ENCODE results near the gene POU2F2. TPM values are rescaled to one million over a fixed set of nuclear protein-coding genes. Genes with fewer than 3 reads are reported as not detected.

POU2F2 gene
- total and polyA plus RNA-seq, 10 of the 15 experiments (the other 5 are each of a cell fraction or from before 2014, with no cell fraction given), result 4.4 to 62.4 (median 37.9) TPM

GRCh38 chr19:42169486-42170413, 37.5 kb upstream of the POU2F2 start (continued):
- TF ChIP-seq, protein P1, sequence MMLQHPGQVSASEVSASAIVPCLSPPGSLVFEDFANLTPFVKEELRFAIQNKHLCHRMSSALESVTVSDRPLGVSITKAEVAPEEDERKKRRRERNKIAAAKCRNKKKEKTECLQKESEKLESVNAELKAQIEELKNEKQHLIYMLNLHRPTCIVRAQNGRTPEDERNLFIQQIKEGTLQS (IDR thresholded peaks at IDR 0.05; ENCODE audit: borderline replicate concordance, extremely low read depth, low read depth, low read length), result no peak
- TF ChIP-seq PAX8 (IDR thresholded peaks at IDR 0.05) (no peak), NR2F1 (conservative IDR thresholded peaks at IDR 0.05) (no peak), IKZF1 (conservative IDR thresholded peaks at IDR 0.05) (no peak)

GRCh38 chr19:42168206-42168605, 36.0 kb upstream of the POU2F2 start:
- ChIA-PET POLR2A (no interaction called here), SMC1A (ENCODE audit: uncharacterized antibody, unreplicated experiment) (no interaction called here), RAD21 (ENCODE audit: unreplicated experiment) (no interaction called here), CTCF (interaction anchor here (0.7 kb wide), 1 partner anchor 29 kb away, joined by 4 read pairs; no protein-coding TSS in a partner anchor)
- H3K4me1 ChIP-seq (ENCODE audit: control insufficient read depth, insufficient read depth, low read length), result no peaks in the 10 kb centered on the region
- no peak for TF ChIP-seq SIX5 (IDR thresholded peaks at IDR 0.05; ENCODE audit: low read depth, low read length, severe bottlenecking)
- TF ChIP-seq JUND (IDR thresholded peaks at IDR 0.05; ENCODE audit: low read depth, low read length), result no peak
- no peak for TF ChIP-seq MXI1 (IDR thresholded peaks at IDR 0.05; ENCODE audit: low read depth, low read length)
- FAIRE-seq (no peak), ATAC-seq (no peak), DNase-seq (ENCODE audit: low read depth, low spot score) (no peak)
- H4K20me1 ChIP-seq (ENCODE audit: control insufficient read depth, insufficient read depth), result no peaks in the 10 kb centered on the region
- WGBS (ENCODE audit: insufficient coverage, insufficient replicate concordance, low lambda C conversion rate, missing lambda C conversion rate), result 3% methylated on average over 3 of the region's 3 CpGs
- intact Hi-C loops (cut with micrococcal nuclease; ENCODE audit: unreplicated experiment) (no loop called here), in situ Hi-C loops (cut with MboI) (no loop called here)
- H3K27ac ChIP-seq (ENCODE audit: control insufficient read depth, insufficient read depth), result no peak overlapping the region
- H3K4me2 ChIP-seq (ENCODE audit: control insufficient read depth, insufficient read depth), result no peak overlapping the region
- no peak overlapping the region for H2AFZ ChIP-seq (ENCODE audit: control insufficient read depth, low read depth, low read length)
- no peaks in the 10 kb centered on the region for H3K9me3 ChIP-seq (replicated peaks; ENCODE audit: control insufficient read depth, insufficient read depth, low read length)
- no peaks in the 10 kb centered on the region for H3K36me3 ChIP-seq (ENCODE audit: control insufficient read depth in 2 of 2, insufficient read depth in 2 of 2, low read length in 1 of 2)
- no peak overlapping the region for H3K4me3 ChIP-seq
- H3K9ac ChIP-seq (ENCODE audit: control insufficient read depth, insufficient read depth, low read length), result no peak overlapping the region
- H3K27me3 ChIP-seq (replicated peaks in 1 of 2; ENCODE audit: control insufficient read depth in 2 of 2, insufficient read depth in 2 of 2, low read length in 1 of 2), result peaks cover 0 to 1% of the 10 kb centered on the region in 2 experiments; a peak in 2 of 4 replicates
- no peaks in the 10 kb centered on the region for H3K79me2 ChIP-seq (ENCODE audit: control insufficient read depth, insufficient read depth, low read length)
- BruUV-seq (replicated peaks), result no TSS peak

Data from GM12878 (cell line).